Measurements from ENCODE around the gene CERS6.

Gene CERS6

GRCh38 chr2:168568476-168569267 is 112.6 kb downstream of the CERS6 start:
- DNase-seq (ENCODE audit: low read depth): no peak

- no peak for DNase-seq (ENCODE audit: low read depth)
Measured at GRCh38 chr2:168571061-168571460, 115.0 kb downstream of the CERS6 start.

- DNase-seq (ENCODE audit: low read depth): no peak
Measured at GRCh38 chr2:168573128-168573903, 117.2 kb downstream of the CERS6 start.

GRCh38 chr2:168574856-168575630 is 119.0 kb downstream of the CERS6 start:
- DNase-seq (ENCODE audit: low read depth): no peak

- no peak for DNase-seq (ENCODE audit: low read depth)
Measured at GRCh38 chr2:168577885-168578284, 121.8 kb downstream of the CERS6 start.

- no peak for DNase-seq (ENCODE audit: low read depth)
Measured at GRCh38 chr2:168583064-168583709, 127.1 kb downstream of the CERS6 start.

- no peak for DNase-seq (ENCODE audit: low read depth)
Measured at GRCh38 chr2:168583710-168584521, 127.8 kb downstream of the CERS6 start.

- DNase-seq (ENCODE audit: low read depth): no peak
Measured at GRCh38 chr2:168584911-168585310, 128.8 kb downstream of the CERS6 start.

GRCh38 chr2:168585700-168586099 is 129.6 kb downstream of the CERS6 start:
- DNase-seq (ENCODE audit: low read depth): no peak

GRCh38 chr2:168587307-168587706 is 131.2 kb downstream of the CERS6 start:
- no peak for DNase-seq (ENCODE audit: low read depth)

- DNase-seq (ENCODE audit: low read depth): no peak
Measured at GRCh38 chr2:168589236-168590211, 133.5 kb downstream of the CERS6 start.

- no peak for DNase-seq (ENCODE audit: low read depth)
Measured at GRCh38 chr2:168592181-168592831, 136.2 kb downstream of the CERS6 start.

- DNase-seq (ENCODE audit: low read depth): no peak
Measured at GRCh38 chr2:168593713-168594112, 137.6 kb downstream of the CERS6 start.

GRCh38 chr2:168594778-168595177 is 138.7 kb downstream of the CERS6 start:
- no peak for DNase-seq (ENCODE audit: low read depth)

GRCh38 chr2:168596881-168597655 is 141.0 kb downstream of the CERS6 start:
- no peak for DNase-seq (ENCODE audit: low read depth)

- no peak for DNase-seq (ENCODE audit: low read depth)
Measured at GRCh38 chr2:168599738-168600137, 143.7 kb downstream of the CERS6 start.

GRCh38 chr2:168600949-168601348 is 144.9 kb downstream of the CERS6 start:
- no peak for DNase-seq (ENCODE audit: low read depth)

- DNase-seq (ENCODE audit: low read depth): no peak
Measured at GRCh38 chr2:168601741-168602140, 145.7 kb downstream of the CERS6 start.

- DNase-seq (ENCODE audit: low read depth): no peak
Measured at GRCh38 chr2:168602379-168602778, 146.3 kb downstream of the CERS6 start.
